Fibroblast of the aortic adventitia (primary cell): ENCODE measurements around the gene MEIS1. TPM values are rescaled to one million over a fixed set of nuclear protein-coding genes. Genes with fewer than 3 reads are reported as not detected.

Experiments
- DNase-seq: peaks from one replicate; pipeline ENCODE4 v3.0.0-alpha.2; 2010; ENCODE audit warnings: low read depth
- H3K4me3 ChIP-seq: 2 replicates; pipeline ENCODE4 v1.5.1; 2011; ENCODE audit warnings: low read depth, mild to moderate bottlenecking, control low read depth, low read length, moderate library complexity
- CTCF ChIP-seq: IDR thresholded peaks from 2 replicates; pipeline ENCODE4 v1.5.1; 2011; ENCODE audit warnings: mild to moderate bottlenecking, low read length, control low read depth, inconsistent platforms; ENCODE audit not compliant: insufficient read depth
- total RNA-seq: library from RNA; depleted of rRNA; stranded (reverse); fragments of >200 nt; gene quantifications from 2 replicates; pipeline ENCODE4 v1.2.3, GENCODE V29; 2012; ENCODE audit warnings: low replicate concordance

MEIS1 gene
- total RNA-seq, 1 donor = 78.2 TPM

GRCh38 chr2:66496670-66497420 is 61.9 kb downstream of the MEIS1 start:
- H3K4me3 ChIP-seq = no peak overlapping the region
- no peak for TF ChIP-seq CTCF
- DNase-seq = no peak

- no peak for DNase-seq
- no peak for TF ChIP-seq CTCF
- H3K4me3 ChIP-seq = no peak overlapping the region
Measured at GRCh38 chr2:66497431-66498288, 62.7 kb downstream of the MEIS1 start.

GRCh38 chr2:66498289-66498975 is 63.5 kb downstream of the MEIS1 start:
- TF ChIP-seq CTCF = no peak
- no peak for DNase-seq
- H3K4me3 ChIP-seq = no peak overlapping the region

- no peak overlapping the region for H3K4me3 ChIP-seq
- DNase-seq = no peak
- TF ChIP-seq CTCF = no peak
Measured at GRCh38 chr2:66501267-66501666, 66.3 kb downstream of the MEIS1 start.

- no peak for DNase-seq
- H3K4me3 ChIP-seq = no peak overlapping the region
- TF ChIP-seq CTCF = no peak
Measured at GRCh38 chr2:66506265-66506664, 71.3 kb downstream of the MEIS1 start.

- no peak for DNase-seq
- no peak overlapping the region for H3K4me3 ChIP-seq
- TF ChIP-seq CTCF = no peak
Measured at GRCh38 chr2:66507673-66508201, 72.8 kb downstream of the MEIS1 start.
